ENCODE measurements around the gene RAMP3.
"Not testable (repeated sequence)": the region's sequence is repeated elsewhere in the genome, so short reads cannot be mapped to it uniquely, and the experiment has no call there.

GRCh38 chr7:45164271-45164670, 6.7 kb downstream of the RAMP3 start:
- TF ChIP-seq CTCF (conservative IDR thresholded peaks at IDR 0.05; ENCODE audit: low read depth, low read length); EZH2 (IDR thresholded peaks at IDR 0.05; ENCODE audit: low read length, unreplicated experiment): not testable (repeated sequence)
